Measurements from ENCODE around the gene PRKCA. TPM values are rescaled to one million over a fixed set of nuclear protein-coding genes. Genes with fewer than 3 reads are reported as not detected.

Gene PRKCA
- total and polyA plus RNA-seq, 9 of the 15 experiments (the other 6 are each of a cell fraction or from before 2014, with no cell fraction given), result 3.2 to 33.0 (median 17.8) TPM

DNA sequence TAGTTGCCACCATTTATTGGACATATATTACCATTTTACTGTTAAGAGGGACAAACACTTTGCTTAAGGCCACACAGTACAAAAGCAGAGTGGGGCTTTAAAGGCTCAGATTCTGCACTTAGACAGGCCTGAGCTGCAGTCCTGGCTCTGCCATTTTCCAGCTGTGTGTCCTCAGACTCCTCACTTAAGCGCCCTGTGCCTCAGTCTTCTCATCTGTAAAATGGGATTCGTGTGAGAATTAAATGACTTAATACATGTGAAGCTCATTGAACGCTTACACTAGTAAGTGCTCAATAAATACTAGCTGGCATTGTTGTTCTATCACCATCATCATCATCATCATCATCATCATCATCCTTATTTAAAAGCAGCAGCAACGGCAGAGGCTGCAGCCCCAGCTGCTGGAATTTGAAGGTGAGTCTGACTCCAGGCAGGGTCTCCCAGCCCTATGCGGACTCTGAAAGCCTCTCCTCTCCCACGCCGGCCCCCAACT, 532.1 kb downstream of the PRKCA start:
- intact Hi-C loops (cut with micrococcal nuclease) (no loop called here), in situ Hi-C loops (cut with MboI) (no loop called here)
- no peak for DNase-seq (ENCODE audit: extremely low read depth in 1 of 4, low spot score in 3 of 4)
- no peaks in the 10 kb centered on the region for H3K79me2 ChIP-seq (ENCODE audit: control insufficient read depth, insufficient read depth, low read length)
- H3K9me1 ChIP-seq (ENCODE audit: control insufficient read depth, insufficient read depth, low read length), result no peaks in the 10 kb centered on the region
- no peak for FAIRE-seq
- no peak for ATAC-seq
- no TSS peak for BruUV-seq (replicated peaks)
- WGBS (ENCODE audit: insufficient coverage, low coverage, missing lambda C conversion rate), result 3% methylated on average over 7 of the region's 7 CpGs
- POLR2A ChIA-PET, result no interaction called here
- CTCF ChIA-PET (ENCODE audit: low intra/inter-chr PET ratio), result no interaction called here
- no peak overlapping the region for H3K4me2 ChIP-seq (ENCODE audit: insufficient read depth, low read length)
- H2AFZ ChIP-seq (ENCODE audit: low read depth, low read length), result no peak overlapping the region
- H3K27ac ChIP-seq (ENCODE audit: extremely low read depth, low read depth, low read length), result no peak overlapping the region
- H3K36me3 ChIP-seq (ENCODE audit: control insufficient read depth, insufficient read depth, low read length), result no peaks in the 10 kb centered on the region
- H3K9ac ChIP-seq (ENCODE audit: insufficient read depth in 1 of 2, low read depth in 2 of 2, low read length in 2 of 2), result no peak overlapping the region
- H3K27me3 ChIP-seq (ENCODE audit: control insufficient read depth in 2 of 2, insufficient read depth in 2 of 2, low read length in 2 of 2), result peaks cover 15 to 74% of the 10 kb centered on the region in 2 experiments
- peaks cover 24% of the 10 kb centered on the region for H4K20me1 ChIP-seq (replicated peaks; ENCODE audit: control insufficient read depth, insufficient read depth, low read length)
- H3K4me3 ChIP-seq, result no peak overlapping the region
- H3K9me3 ChIP-seq (replicated peaks; ENCODE audit: control insufficient read depth, insufficient read depth, low read depth, low read length), result no peaks in the 10 kb centered on the region
- H3K4me1 ChIP-seq (replicated peaks in 1 of 2; ENCODE audit: control insufficient read depth in 2 of 2, insufficient read depth in 2 of 2, low read length in 2 of 2), result peaks cover 0 to 9% of the 10 kb centered on the region in 2 experiments; a peak in 2 of 5 replicates
- TF ChIP-seq ILF3 (IDR thresholded peaks at IDR 0.05; ENCODE audit: borderline replicate concordance) (no peak), ZNF445 (CRISPR knock-in tag; IDR thresholded peaks at IDR 0.05; ENCODE audit: low read depth) (no peak), MTF1 (CRISPR knock-in tag; IDR thresholded peaks at IDR 0.05; ENCODE audit: borderline replicate concordance) (no peak), MIER1 (IDR thresholded peaks at IDR 0.05; ENCODE audit: low read depth) (no peak), DACH1 (IDR thresholded peaks at IDR 0.05; ENCODE audit: partially characterized antibody) (no peak), SMARCA5 (IDR thresholded peaks at IDR 0.05) (peak; percentile 44; the same call in 1 of the 2 replicates), HIVEP1 (CRISPR knock-in tag; IDR thresholded peaks at IDR 0.05) (no peak), SIN3B (IDR thresholded peaks at IDR 0.05; ENCODE audit: low read depth) (no peak), ZNF274 (IDR thresholded peaks at IDR 0.05; ENCODE audit: borderline replicate concordance, low read depth, low read length) (no peak), ZNF764 (CRISPR knock-in tag; IDR thresholded peaks at IDR 0.05; ENCODE audit: low read depth) (no peak), ZNF57 (CRISPR knock-in tag; IDR thresholded peaks at IDR 0.05) (no peak)
- TF ChIP-seq, protein P1, sequence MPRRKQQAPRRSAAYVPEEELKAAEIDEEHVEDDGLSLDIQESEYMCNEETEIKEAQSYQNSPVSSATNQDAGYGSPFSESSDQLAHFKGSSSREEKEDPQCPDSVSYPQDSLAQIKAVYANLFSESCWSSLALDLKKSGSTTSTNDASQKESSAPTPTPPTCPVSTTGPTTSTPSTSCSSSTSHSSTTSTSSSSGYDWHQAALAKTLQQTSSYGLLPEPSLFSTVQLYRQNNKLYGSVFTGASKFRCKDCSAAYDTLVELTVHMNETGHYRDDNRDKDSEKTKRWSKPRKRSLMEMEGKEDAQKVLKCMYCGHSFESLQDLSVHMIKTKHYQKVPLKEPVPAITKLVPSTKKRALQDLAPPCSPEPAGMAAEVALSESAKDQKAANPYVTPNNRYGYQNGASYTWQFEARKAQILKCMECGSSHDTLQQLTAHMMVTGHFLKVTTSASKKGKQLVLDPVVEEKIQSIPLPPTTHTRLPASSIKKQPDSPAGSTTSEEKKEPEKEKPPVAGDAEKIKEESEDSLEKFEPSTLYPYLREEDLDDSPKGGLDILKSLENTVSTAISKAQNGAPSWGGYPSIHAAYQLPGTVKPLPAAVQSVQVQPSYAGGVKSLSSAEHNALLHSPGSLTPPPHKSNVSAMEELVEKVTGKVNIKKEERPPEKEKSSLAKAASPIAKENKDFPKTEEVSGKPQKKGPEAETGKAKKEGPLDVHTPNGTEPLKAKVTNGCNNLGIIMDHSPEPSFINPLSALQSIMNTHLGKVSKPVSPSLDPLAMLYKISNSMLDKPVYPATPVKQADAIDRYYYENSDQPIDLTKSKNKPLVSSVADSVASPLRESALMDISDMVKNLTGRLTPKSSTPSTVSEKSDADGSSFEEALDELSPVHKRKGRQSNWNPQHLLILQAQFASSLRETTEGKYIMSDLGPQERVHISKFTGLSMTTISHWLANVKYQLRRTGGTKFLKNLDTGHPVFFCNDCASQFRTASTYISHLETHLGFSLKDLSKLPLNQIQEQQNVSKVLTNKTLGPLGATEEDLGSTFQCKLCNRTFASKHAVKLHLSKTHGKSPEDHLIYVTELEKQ (CRISPR knock-in tag; IDR thresholded peaks at IDR 0.05), result no peak
- TF ChIP-seq, protein P2, sequence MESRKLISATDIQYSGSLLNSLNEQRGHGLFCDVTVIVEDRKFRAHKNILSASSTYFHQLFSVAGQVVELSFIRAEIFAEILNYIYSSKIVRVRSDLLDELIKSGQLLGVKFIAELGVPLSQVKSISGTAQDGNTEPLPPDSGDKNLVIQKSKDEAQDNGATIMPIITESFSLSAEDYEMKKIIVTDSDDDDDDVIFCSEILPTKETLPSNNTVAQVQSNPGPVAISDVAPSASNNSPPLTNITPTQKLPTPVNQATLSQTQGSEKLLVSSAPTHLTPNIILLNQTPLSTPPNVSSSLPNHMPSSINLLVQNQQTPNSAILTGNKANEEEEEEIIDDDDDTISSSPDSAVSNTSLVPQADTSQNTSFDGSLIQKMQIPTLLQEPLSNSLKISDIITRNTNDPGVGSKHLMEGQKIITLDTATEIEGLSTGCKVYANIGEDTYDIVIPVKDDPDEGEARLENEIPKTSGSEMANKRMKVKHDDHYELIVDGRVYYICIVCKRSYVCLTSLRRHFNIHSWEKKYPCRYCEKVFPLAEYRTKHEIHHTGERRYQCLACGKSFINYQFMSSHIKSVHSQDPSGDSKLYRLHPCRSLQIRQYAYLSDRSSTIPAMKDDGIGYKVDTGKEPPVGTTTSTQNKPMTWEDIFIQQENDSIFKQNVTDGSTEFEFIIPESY (CRISPR knock-in tag; IDR thresholded peaks at IDR 0.05), result no peak

Measured in K562 (cell line).